ENCODE measurements around the gene NRCAM. TPM values are rescaled to one million over a fixed set of nuclear protein-coding genes. Genes with fewer than 3 reads are reported as not detected.
"Not testable (repeated sequence)": the region's sequence is repeated elsewhere in the genome, so short reads cannot be mapped to it uniquely, and the experiment has no call there.

Gene NRCAM
- total RNA-seq, 4 donors from 2014 or later: 1.3 to 4.7 (median 2.2) TPM

GRCh38 chr7:108396080-108396479 is 60.2 kb downstream of the NRCAM start:
- no peaks in the 10 kb centered on the region for H3K9me3 ChIP-seq
- H3K27me3 ChIP-seq: peaks cover 8% of the 10 kb centered on the region
- no peak overlapping the region for H3K27ac ChIP-seq
- no peaks in the 10 kb centered on the region for H3K36me3 ChIP-seq
- 77 to 79% methylated on average over 9 of the region's 9 CpGs for WGBS, 2 donors (ENCODE audit: low coverage in 1 of 2)
- no peaks in the 10 kb centered on the region for H3K4me1 ChIP-seq
- no peak for ATAC-seq
- H3K4me3 ChIP-seq: no peak overlapping the region
- no peak for TF ChIP-seq CTCF (IDR thresholded peaks at IDR 0.05)
- TF ChIP-seq POLR2A (IDR thresholded peaks at IDR 0.05): no peak
- no peak for TF ChIP-seq POLR2AphosphoS5 (IDR thresholded peaks at IDR 0.05)
- TF ChIP-seq EP300 (IDR thresholded peaks at IDR 0.05): no peak

GRCh38 chr7:108395426-108395825 is 60.8 kb downstream of the NRCAM start:
- no peak overlapping the region for H3K4me3 ChIP-seq
- TF ChIP-seq POLR2AphosphoS5 (IDR thresholded peaks at IDR 0.05): no peak
- no peak for TF ChIP-seq CTCF (IDR thresholded peaks at IDR 0.05)
- no peak for TF ChIP-seq POLR2A (IDR thresholded peaks at IDR 0.05)
- TF ChIP-seq EP300 (IDR thresholded peaks at IDR 0.05): no peak
- ATAC-seq: no peak

GRCh38 chr7:108393097-108393496 is 63.1 kb downstream of the NRCAM start:
- H3K9me3 ChIP-seq, ATAC-seq, H3K27me3 ChIP-seq, H3K4me3 ChIP-seq, H3K27ac ChIP-seq, H3K4me1 ChIP-seq, H3K36me3 ChIP-seq: not testable (repeated sequence)
- 34 to 100% methylated on average over 1 to 6 of the region's 10 CpGs for WGBS, 2 donors (ENCODE audit: low coverage in 1 of 2)

More at GRCh38 chr7:108395426-108395825, 60.8 kb downstream of the NRCAM start:
- Histone ChIP-seq H3K27me3 (peaks cover 8% of the 10 kb centered on the region), H3K36me3 (no peaks in the 10 kb centered on the region), H3K27ac (no peak overlapping the region), H3K9me3 (no peaks in the 10 kb centered on the region), H3K4me1 (no peaks in the 10 kb centered on the region)

- not testable (repeated sequence) for H3K4me3 ChIP-seq, H3K9me3 ChIP-seq, H3K36me3 ChIP-seq, H3K27ac ChIP-seq, H3K4me1 ChIP-seq, ATAC-seq, H3K27me3 ChIP-seq
- 88% methylated on average over 2 of the region's 2 CpGs; no CpG with 5 or more reads in 1 of the 2 donors for WGBS, 2 donors (ENCODE audit: low coverage in 1 of 2)
Observed at GRCh38 chr7:108387686-108388085, 68.5 kb downstream of the NRCAM start.

GRCh38 chr7:108385834-108386422 is 70.3 kb downstream of the NRCAM start:
- no peak for ATAC-seq
- Histone ChIP-seq H3K27ac (no peak overlapping the region), H3K36me3 (no peaks in the 10 kb centered on the region), H3K27me3 (peaks cover 6% of the 10 kb centered on the region), H3K9me3 (no peaks in the 10 kb centered on the region), H3K4me1 (no peaks in the 10 kb centered on the region), H3K4me3 (no peak overlapping the region)
- 66 to 79% methylated on average over 2 of the region's 2 CpGs for WGBS, 2 donors (ENCODE audit: low coverage in 1 of 2)
- TF ChIP-seq POLR2A (IDR thresholded peaks at IDR 0.05) (no peak), POLR2AphosphoS5 (IDR thresholded peaks at IDR 0.05) (no peak), EP300 (IDR thresholded peaks at IDR 0.05) (no peak), CTCF (IDR thresholded peaks at IDR 0.05) (no peak)

GRCh38 chr7:108384716-108385483 is 71.3 kb downstream of the NRCAM start:
- peaks cover 6% of the 10 kb centered on the region for H3K27me3 ChIP-seq
- no peaks in the 10 kb centered on the region for H3K4me1 ChIP-seq
- no peak overlapping the region for H3K27ac ChIP-seq
- WGBS, 2 donors (ENCODE audit: low coverage in 1 of 2): 60 to 67% methylated on average over 5 of the region's 5 CpGs
- TF ChIP-seq EP300 (IDR thresholded peaks at IDR 0.05): no peak
- TF ChIP-seq POLR2A (IDR thresholded peaks at IDR 0.05): no peak
- no peak for TF ChIP-seq CTCF (IDR thresholded peaks at IDR 0.05)
- no peak for TF ChIP-seq POLR2AphosphoS5 (IDR thresholded peaks at IDR 0.05)
- H3K9me3 ChIP-seq: no peaks in the 10 kb centered on the region
- H3K36me3 ChIP-seq: no peaks in the 10 kb centered on the region
- no peak for ATAC-seq
- no peak overlapping the region for H3K4me3 ChIP-seq

All from gastroesophageal sphincter (tissue), 4 donors.